ENCODE data around the gene NDE1. TPM values are rescaled to one million over a fixed set of nuclear protein-coding genes. Genes with fewer than 3 reads are reported as not detected.
A peak's percentile ranks its signal among the peaks of the same experiment; 100 is the strongest.

NDE1 gene
- total and polyA plus RNA-seq, 2 of the 4 experiments (the other 2 are of a cell fraction) = 22.7 to 29.2 TPM

DNA sequence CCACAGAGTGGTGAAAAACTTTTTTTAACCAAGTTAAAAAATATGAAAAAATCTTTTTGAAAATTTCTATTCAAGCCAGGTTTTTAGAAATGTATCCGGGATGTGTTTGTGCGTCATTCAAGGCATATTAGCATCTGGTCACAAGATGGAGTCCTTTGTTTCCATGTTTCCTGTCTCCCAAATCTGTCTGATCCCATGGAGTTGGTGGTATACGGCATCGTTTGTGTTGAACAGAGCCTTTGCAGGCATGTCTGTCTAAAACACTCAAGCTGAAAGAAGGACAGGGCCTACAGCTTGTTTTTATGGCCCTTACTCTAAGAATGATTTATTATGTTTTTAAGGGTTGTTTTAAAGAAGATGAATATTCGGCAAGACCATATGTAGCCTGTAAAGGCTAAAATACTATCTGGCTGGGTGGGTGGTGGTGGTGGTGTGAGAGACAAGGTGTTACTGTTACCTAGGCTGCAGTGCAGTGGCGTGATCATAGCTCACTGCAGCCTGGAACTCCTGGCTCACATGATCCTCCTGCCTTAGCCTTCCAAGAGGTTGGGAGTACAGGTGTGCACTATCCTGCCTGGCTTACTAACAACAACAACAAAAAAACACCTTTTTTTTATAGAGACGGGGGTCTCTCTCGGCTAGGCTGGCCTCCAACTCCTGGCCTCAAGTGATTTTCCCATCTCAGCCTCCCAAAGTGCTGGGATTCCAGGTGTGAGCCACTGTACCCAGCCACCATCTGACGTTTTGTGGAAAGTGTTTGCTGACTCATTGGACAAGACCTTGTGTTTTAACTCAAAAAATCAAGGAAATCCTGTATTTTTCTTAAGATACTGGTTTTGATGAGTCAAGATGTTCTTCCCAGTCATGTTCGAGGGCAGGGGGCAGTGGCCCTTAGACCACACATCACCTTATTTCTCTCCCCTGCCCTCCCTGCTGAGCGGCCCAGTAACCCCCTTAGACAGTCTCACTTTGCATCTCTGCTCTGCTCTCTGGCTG, 52.2 kb downstream of the NDE1 start:
- Histone ChIP-seq H3K9ac (ENCODE audit: low read depth, low read length) (no peak overlapping the region), H2BK120ac (ENCODE audit: low read depth, low read length) (no peak overlapping the region), H3K14ac (replicated peaks; ENCODE audit: low read depth, low read length) (0 out of 2 replicates have a peak overlapping the region, but pooled peaks have one; percentile 44), H2AK9ac (replicated peaks; ENCODE audit: low read depth, low read length, poor library complexity) (no peak overlapping the region), H3K9me1 (ENCODE audit: insufficient read depth, low read length) (0 out of 2 replicates have a peak, but pooled peaks cover 8% of the 10 kb centered on the region), H3K18ac (ENCODE audit: low read depth, low read length) (no peak overlapping the region), H2BK5ac (ENCODE audit: low read depth, low read length, poor library complexity, severe bottlenecking) (no peak overlapping the region), H3K56ac (ENCODE audit: extremely low read depth, insufficient read depth, low read length) (no peak overlapping the region), H2AFZ (replicated peaks; ENCODE audit: low read length, poor library complexity) (no peak overlapping the region), H3K9me3 (ENCODE audit: control insufficient read depth, insufficient read depth, low read length) (no peaks in the 10 kb centered on the region), H3K27ac (ENCODE audit: insufficient read depth, low read length) (no peak overlapping the region), H3K36me3 (ENCODE audit: control insufficient read depth, insufficient read depth, low read length) (peaks cover 30% of the 10 kb centered on the region), H2BK15ac (ENCODE audit: low read depth, low read length) (no peak overlapping the region), H3K4me2 (ENCODE audit: low read depth, low read length) (no peak overlapping the region), H4K8ac (ENCODE audit: low read depth in 2 of 2, low read length in 2 of 2) (no peak overlapping the region), H4K20me1 (ENCODE audit: insufficient read depth, low read length) (no peaks in the 10 kb centered on the region; the same call in 1 of the 2 replicates), H3K4me3 (ENCODE audit: insufficient read depth, low read depth, low read length) (no peak overlapping the region), H3K27me3 (ENCODE audit: control insufficient read depth, insufficient read depth, low read length) (no peaks in the 10 kb centered on the region), H3K4ac (ENCODE audit: low read depth, low read length) (0 out of 2 replicates have a peak overlapping the region, but pooled peaks have one; percentile 21), H2BK20ac (ENCODE audit: low read depth, low read length) (no peak overlapping the region; the same call in 1 of the 2 replicates), H3K79me1 (ENCODE audit: low read depth in 1 of 2, low read length in 2 of 2) (peaks cover under 1 to 18% of the 10 kb centered on the region in 2 experiments; a peak in 3 of 4 replicates), H4K5ac (ENCODE audit: low read depth, low read length) (no peak overlapping the region), H4K91ac (ENCODE audit: insufficient read depth, low read depth, low read length) (no peak overlapping the region), H2AK5ac (ENCODE audit: low read depth, low read length) (peak overlapping the region; percentile 72), H3K4me1 (ENCODE audit: control insufficient read depth, insufficient read depth, low read length) (peaks cover 2% of the 10 kb centered on the region), H3K23ac (ENCODE audit: low read depth, low read length) (no peak overlapping the region)
- intact Hi-C loops (cut with micrococcal nuclease) = loop anchor here (5.0 to 10.0 kb wide), 4 partner anchors 50 to 493 kb away; partner anchors contain the start of gene NDE1
- no peak; the same call in 1 of the 2 replicates for TF ChIP-seq MAFK (IDR thresholded peaks at IDR 0.05; ENCODE audit: low read depth, low read length)
- TF ChIP-seq POLR2A (IDR thresholded peaks at IDR 0.05; ENCODE audit: low read depth, low read length) = no peak
- TF ChIP-seq CHD1 (IDR thresholded peaks at IDR 0.05; ENCODE audit: low read depth, low read length) = no peak
- TF ChIP-seq FOS (IDR thresholded peaks at IDR 0.05; ENCODE audit: low read depth, low read length) = 0 out of 2 replicates have a peak, but pooled peaks have one; percentile 28
- peak; percentile 48; the same call in 1 of the 2 replicates for TF ChIP-seq NFE2L2 (IDR thresholded peaks at IDR 0.05; ENCODE audit: low read depth, low read length)
- TF ChIP-seq CEBPB (IDR thresholded peaks at IDR 0.05; ENCODE audit: low read depth, low read length) = no peak
- in situ Hi-C loops (cut with MboI; ENCODE audit: low sequenced_read_pairs) = no loop called here
- ChIA-PET CTCF (no interaction called here), POLR2A (ENCODE audit: unreplicated experiment) (no interaction called here)
- peak; percentile 82 for DNase-seq
- no TSS peak for BruUV-seq (replicated peaks)
- WGBS, 2 experiments (ENCODE audit: extremely low coverage in 2 of 2, insufficient read length in 1 of 2) = 92% methylated on average over 2 of the region's 11 CpGs; no CpG with 5 or more reads in 1 of the 2 experiments
- dilution Hi-C loops (cut with HindIII; ENCODE audit: low sequenced_read_pairs, unreplicated experiment) = no loop called here
- peak; percentile 48 for ATAC-seq (ENCODE audit: low read depth)

Measured in IMR-90 (cell line).